Measurements from ENCODE around the gene PRSS3.

DNA sequence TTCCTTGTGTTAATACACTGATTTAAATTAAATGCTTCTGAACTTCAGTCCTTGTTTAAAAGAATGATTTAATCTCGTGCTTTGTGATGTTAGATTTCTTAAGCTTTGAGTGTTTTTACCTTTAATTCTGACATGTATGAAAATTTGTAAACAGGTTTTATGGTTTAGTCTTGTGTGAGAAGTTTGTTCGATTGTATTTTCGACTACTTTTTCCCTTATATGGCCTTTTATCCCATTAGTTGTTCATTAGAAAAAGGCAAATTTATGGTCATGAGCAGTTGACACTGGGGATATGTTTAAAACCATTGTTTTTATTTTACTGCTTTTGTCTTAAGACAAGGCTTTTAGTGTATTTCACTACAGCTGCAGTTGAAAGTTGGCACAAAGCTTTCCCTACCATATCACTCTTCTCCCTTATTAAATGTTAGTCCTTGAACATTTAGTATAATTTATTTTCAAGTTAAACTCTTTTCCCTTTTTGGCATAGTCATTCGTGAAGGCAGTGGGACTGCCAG lies 24.9 kb downstream of the PRSS3 start:
- no peak for TF ChIP-seq POLR2A (IDR thresholded peaks at IDR 0.05)
- TF ChIP-seq EP300 (IDR thresholded peaks at IDR 0.05), result no peak
- TF ChIP-seq, protein P1, sequence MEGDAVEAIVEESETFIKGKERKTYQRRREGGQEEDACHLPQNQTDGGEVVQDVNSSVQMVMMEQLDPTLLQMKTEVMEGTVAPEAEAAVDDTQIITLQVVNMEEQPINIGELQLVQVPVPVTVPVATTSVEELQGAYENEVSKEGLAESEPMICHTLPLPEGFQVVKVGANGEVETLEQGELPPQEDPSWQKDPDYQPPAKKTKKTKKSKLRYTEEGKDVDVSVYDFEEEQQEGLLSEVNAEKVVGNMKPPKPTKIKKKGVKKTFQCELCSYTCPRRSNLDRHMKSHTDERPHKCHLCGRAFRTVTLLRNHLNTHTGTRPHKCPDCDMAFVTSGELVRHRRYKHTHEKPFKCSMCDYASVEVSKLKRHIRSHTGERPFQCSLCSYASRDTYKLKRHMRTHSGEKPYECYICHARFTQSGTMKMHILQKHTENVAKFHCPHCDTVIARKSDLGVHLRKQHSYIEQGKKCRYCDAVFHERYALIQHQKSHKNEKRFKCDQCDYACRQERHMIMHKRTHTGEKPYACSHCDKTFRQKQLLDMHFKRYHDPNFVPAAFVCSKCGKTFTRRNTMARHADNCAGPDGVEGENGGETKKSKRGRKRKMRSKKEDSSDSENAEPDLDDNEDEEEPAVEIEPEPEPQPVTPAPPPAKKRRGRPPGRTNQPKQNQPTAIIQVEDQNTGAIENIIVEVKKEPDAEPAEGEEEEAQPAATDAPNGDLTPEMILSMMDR (IDR thresholded peaks at IDR 0.05), result no peak
